PFSK-1 (cell line): Measurements from ENCODE around the gene ERC2.

ENCODE experiments used
- POLR2AphosphoS5 ChIP-seq: IDR thresholded peaks from 2 replicates; pipeline ENCODE4 v1.6.1; 2012; ENCODE audit warnings: low read depth, mild to moderate bottlenecking, control low read depth, low read length, moderate library complexity
- SIN3A ChIP-seq: IDR thresholded peaks from 2 replicates; pipeline ENCODE4 v1.6.1; 2012; ENCODE audit warnings: mild to moderate bottlenecking, low read length, moderate library complexity, borderline replicate concordance; ENCODE audit not compliant: insufficient read depth
- TAF1 ChIP-seq: IDR thresholded peaks from 2 replicates; pipeline ENCODE4 v1.6.1; 2012; ENCODE audit warnings: low read length, control low read depth, borderline replicate concordance; ENCODE audit not compliant: insufficient read depth

- TF ChIP-seq SIN3A = no peak
- no peak for TF ChIP-seq POLR2AphosphoS5
- no peak for TF ChIP-seq TAF1
These were observed 493.7 kb downstream of the ERC2 start for GRCh38 chr3:55974421-55975165.
